Ascending aorta (tissue), 2 donors: Measurements from ENCODE around the gene CFAP119. TPM values are rescaled to one million over a fixed set of nuclear protein-coding genes. Genes with fewer than 3 reads are reported as not detected.

Experiments used
- DNase-seq, 2 donors: peaks; one replicate each; pipeline ENCODE4 v3.0.0-alpha.2; 2019; ENCODE audit warnings: low spot score in 2 of 2
- H3K27ac ChIP-seq, 2 donors: fragments of 200-600 bp; sonication (generic); one replicate each; pipeline ENCODE4 v1.5.1; 2016 to 2017; ENCODE audit warnings: mild to moderate bottlenecking in 1 of 2
- H3K27me3 ChIP-seq: fragments of 200-600 bp; sonication (generic); one replicate; pipeline ENCODE4 v1.5.1; 2017
- H3K36me3 ChIP-seq, 2 donors: fragments of 200-600 bp; sonication (generic); one replicate each; pipeline ENCODE4 v1.5.1; 2016
- H3K4me1 ChIP-seq, 2 donors: fragments of 200-600 bp; sonication (generic); one replicate each; pipeline ENCODE4 v1.5.1; 2016 to 2017; ENCODE audit warnings: mild to moderate bottlenecking in 1 of 2
- H3K4me3 ChIP-seq, 2 donors: fragments of 200-600 bp; sonication (generic); one replicate each; pipeline ENCODE4 v1.5.1; 2016 to 2017; ENCODE audit warnings: mild to moderate bottlenecking in 1 of 2
- H3K9me3 ChIP-seq, 2 donors: fragments of 200-600 bp; sonication (generic); one replicate each; pipeline ENCODE4 v1.5.1; 2016
- CTCF ChIP-seq, 3 experiments: fragments of 200-600 bp in 2 of 3; fragments of 450-650 bp in 1 of 3; sonication (generic) in 2 of 3; IDR thresholded peaks; one replicate each; pipeline ENCODE4 v1.5.1; 2016 to 2019; ENCODE audit warnings: antibody characterized with exemption in 3 of 3, mild to moderate bottlenecking in 1 of 3, moderate library complexity in 1 of 3
- intact Hi-C: fragments of 100-400 bp; cut with DNase I; formaldehyde crosslinking; loops from one replicate; pipeline ENCODE4 v1.15.1; 2023
- total RNA-seq: library from RNA; depleted of rRNA; stranded (reverse); fragments of >200 nt; gene quantifications from one replicate; pipeline ENCODE4 v1.1.0, GENCODE V29; 2016

Gene CFAP119
- total RNA-seq, 1 donor from 2014 or later, result not detected

GRCh38 chr16:30802936-30803335 is 41.1 kb upstream of the CFAP119 start:
- H3K27me3 ChIP-seq, result no peaks in the 10 kb centered on the region
- no peak overlapping the region for H3K27ac ChIP-seq
- H3K4me1 ChIP-seq, result peaks cover 0 to 12% of the 10 kb centered on the region in 2 donors
- DNase-seq, result no peak
- no peak for TF ChIP-seq CTCF (IDR thresholded peaks at IDR 0.05)
- H3K9me3 ChIP-seq, result no peaks in the 10 kb centered on the region
- no peaks in the 10 kb centered on the region for H3K36me3 ChIP-seq
- H3K4me3 ChIP-seq, result no peak overlapping the region
- intact Hi-C loops, result no loop called here

GRCh38 chr16:30797670-30798309 is 35.9 kb upstream of the CFAP119 start:
- no peaks in the 10 kb centered on the region for H3K27me3 ChIP-seq
- no peaks in the 10 kb centered on the region for H3K36me3 ChIP-seq
- no peaks in the 10 kb centered on the region for H3K9me3 ChIP-seq
- no peak for DNase-seq
- H3K4me1 ChIP-seq, result no peaks in the 10 kb centered on the region
- no peak overlapping the region for H3K4me3 ChIP-seq
- no peak overlapping the region for H3K27ac ChIP-seq
- TF ChIP-seq CTCF (IDR thresholded peaks at IDR 0.05), result no peak
- intact Hi-C loops, result no loop called here

- Histone ChIP-seq H3K4me1 (no peaks in the 10 kb centered on the region), H3K9me3 (no peaks in the 10 kb centered on the region), H3K27ac (no peak overlapping the region), H3K4me3 (no peak overlapping the region), H3K27me3 (no peaks in the 10 kb centered on the region), H3K36me3 (no peaks in the 10 kb centered on the region)
- TF ChIP-seq CTCF (IDR thresholded peaks at IDR 0.05), result no peak
- intact Hi-C loops, result no loop called here
- DNase-seq, result no peak
These were observed 32.8 kb upstream of the CFAP119 start for GRCh38 chr16:30794634-30795033.

GRCh38 chr16:30793508-30794069 is 31.7 kb upstream of the CFAP119 start:
- no peak for DNase-seq
- no peaks in the 10 kb centered on the region for H3K9me3 ChIP-seq
- no peak for TF ChIP-seq CTCF (IDR thresholded peaks at IDR 0.05)
- H3K27me3 ChIP-seq, result no peaks in the 10 kb centered on the region
- intact Hi-C loops, result no loop called here
- H3K4me1 ChIP-seq, result no peaks in the 10 kb centered on the region
- no peaks in the 10 kb centered on the region for H3K36me3 ChIP-seq
- no peak overlapping the region for H3K27ac ChIP-seq
- H3K4me3 ChIP-seq, result no peak overlapping the region

- no peak for TF ChIP-seq CTCF (IDR thresholded peaks at IDR 0.05)
- Histone ChIP-seq H3K27ac (peak overlapping the region; percentile 87 to 89), H3K4me1 (peaks cover 4 to 7% of the 10 kb centered on the region in 2 donors), H3K36me3 (peaks cover 15% of the 10 kb centered on the region in 2 donors), H3K4me3 (peak overlapping the region; percentile 86), H3K27me3 (no peaks in the 10 kb centered on the region), H3K9me3 (no peaks in the 10 kb centered on the region)
- intact Hi-C loops, result loop anchor here (1.0 kb wide), 1 partner anchor 18 kb away; no protein-coding TSS in a partner anchor
- DNase-seq, result no peak
These were observed 25.9 kb upstream of the CFAP119 start for GRCh38 chr16:30787613-30788378.
